Stimulated activated CD8-positive, alpha-beta memory T cell treated with anti-CD3 and anti-CD28 coated beads, Interleukin-15, amount 100 ng/mL, for 1 hour (primary cell): ENCODE results near the gene HSPD1.
"Not testable (repeated sequence)": the region's sequence is repeated elsewhere in the genome, so short reads cannot be mapped to it uniquely, and the experiment has no call there.

ENCODE experiments used
- DNase-seq: peaks from one replicate; pipeline ENCODE4 v3.0.0-alpha.2; 2020; ENCODE audit warnings: low read depth

The HSPD1 gene

GRCh38 chr2:197496695-197497094 lies 2.9 kb downstream of the HSPD1 start:
- no peak for DNase-seq

DNA sequence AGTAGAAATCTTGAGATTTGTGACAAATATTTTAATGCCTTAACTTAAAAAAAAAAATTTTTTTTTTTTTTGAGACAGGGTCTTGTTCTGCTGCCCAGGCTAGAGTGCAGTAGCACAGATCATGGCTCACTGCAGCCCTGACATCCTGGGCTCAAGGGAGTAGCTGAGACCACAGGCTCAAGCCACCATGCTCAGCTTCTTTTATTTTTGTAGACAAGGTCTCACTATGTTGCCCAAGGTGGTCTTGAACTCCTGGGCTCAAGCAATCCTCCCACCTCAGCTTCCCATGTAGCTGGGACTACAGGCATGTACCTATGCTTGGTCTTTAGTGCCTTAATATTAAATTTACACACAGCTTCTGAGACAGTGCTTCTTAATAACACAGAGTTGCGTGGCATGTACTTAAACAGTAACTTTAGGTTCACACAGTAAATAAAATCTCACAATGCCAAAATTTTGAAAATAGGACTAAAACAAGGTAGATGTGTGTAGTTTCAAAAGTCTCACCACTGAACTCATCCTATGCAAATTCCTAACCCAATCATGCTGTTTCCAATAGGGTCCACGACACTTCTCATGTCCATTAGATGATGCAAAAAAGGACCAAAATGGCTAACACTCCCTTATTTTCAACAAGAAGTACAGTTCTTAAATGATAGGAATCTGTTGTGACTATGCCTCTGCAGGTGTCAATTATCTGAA lies 4.1 kb downstream of the HSPD1 start:
- DNase-seq = no peak

GRCh38 chr2:197487385-197487784 lies 12.3 kb downstream of the HSPD1 start:
- no peak for DNase-seq

- no peak for DNase-seq
These were observed 13.5 kb downstream of the HSPD1 start for GRCh38 chr2:197486175-197486574.

DNA sequence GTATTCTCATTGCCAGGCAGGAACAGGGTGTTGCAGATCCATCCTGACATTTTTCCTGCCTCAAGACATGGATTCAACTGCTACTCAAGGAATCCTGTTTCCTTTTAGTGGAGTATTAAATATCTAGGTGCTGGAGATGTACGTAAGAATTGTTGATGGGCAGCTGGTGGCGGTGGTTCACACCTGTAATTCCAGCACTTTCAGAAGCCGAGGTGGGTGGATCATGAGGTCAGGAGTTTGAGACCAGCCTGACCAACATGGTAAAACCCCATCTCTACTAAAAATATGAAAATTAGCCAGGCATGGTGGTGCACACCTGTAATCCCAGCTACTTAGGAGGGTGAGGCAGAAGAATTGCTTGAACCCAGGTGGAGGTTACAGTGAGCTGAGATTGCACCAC lies 15.4 kb downstream of the HSPD1 start:
- not testable (repeated sequence) for DNase-seq

DNA sequence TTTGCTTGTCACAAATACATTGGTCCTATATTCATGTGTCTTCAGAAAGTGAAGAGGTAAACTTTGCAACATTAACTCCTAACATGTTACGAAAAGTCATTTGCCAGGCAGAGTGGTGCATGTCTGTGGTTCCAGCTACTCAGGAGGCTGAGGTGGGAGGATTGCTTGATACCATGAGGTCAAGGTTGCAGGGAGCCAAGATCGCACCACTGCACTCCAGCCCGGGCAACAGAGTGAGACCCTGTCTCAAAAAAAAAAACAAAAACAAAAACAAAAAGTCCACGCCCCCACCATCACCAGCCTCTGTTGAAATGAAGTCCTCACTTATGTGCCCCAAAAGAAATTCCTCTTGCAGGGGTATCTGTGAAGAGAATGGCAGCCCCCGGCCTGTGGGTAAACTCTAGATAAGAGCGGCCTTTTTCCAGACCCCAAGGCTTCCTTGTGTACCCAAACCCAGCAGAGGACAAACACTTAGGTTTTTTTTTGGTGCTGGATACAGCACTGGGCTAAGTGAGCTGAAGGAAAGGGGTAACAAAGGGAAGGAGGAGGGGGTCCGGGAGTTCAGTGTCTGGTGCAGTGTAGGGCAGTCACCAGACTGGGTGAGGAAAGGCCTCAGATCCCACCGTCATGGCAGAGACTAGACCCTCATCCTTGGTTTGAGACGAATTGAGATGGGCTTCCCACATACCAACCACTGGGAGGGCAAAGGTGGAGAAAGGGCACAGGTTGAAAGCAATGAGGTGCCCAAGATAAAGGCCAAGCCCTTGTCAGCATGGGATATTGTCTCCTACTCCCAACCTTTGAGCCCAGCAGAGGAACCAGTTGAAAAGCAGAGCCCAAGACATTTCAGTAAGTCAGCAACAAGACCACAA lies 19.2 kb downstream of the HSPD1 start:
- no peak for DNase-seq

GRCh38 chr2:197477797-197478196 lies 21.8 kb downstream of the HSPD1 start:
- DNase-seq = no peak

DNA sequence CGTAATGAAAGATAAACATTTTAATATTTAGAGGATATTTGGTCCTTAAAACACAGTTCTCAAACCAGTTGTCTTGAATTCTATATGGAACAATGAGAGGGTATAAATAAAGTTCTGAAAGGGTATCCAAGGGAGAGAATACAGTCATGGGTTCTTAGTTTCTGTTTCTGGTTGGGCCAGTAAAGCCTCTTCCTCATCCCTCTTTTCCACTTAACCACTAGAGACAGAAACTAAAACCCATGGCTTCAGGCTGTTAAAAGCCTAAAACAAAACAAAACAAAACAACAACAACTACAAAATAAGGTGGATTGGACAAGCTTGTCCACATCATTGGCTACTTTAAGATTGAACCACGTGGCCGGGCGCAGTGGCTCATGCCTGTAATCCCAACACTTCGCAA lies 27.5 kb downstream of the HSPD1 start:
- DNase-seq = no peak

- no peak for DNase-seq
These were observed 35.5 kb downstream of the HSPD1 start for GRCh38 chr2:197464175-197464574.

GRCh38 chr2:197461057-197461456 lies 38.6 kb downstream of the HSPD1 start:
- no peak for DNase-seq

DNA sequence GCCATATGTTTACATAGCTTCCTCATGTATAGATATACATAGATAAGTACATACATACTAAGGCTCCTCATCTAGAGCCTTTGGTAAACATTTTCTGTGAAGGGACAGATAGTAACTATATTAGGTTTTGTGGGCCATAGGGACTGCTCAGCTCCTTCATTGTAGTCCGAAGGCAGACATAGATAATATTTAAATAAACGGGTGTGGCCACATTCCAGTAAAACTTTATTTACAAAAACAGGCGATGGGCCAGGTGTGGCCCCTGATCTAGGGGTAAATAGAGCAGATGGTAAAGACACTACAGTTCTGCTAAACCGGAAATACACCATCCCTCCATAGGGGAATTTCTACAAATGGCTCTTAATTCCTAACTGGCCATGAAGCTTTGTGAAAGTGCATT lies 39.0 kb downstream of the HSPD1 start:
- DNase-seq = no peak

GRCh38 chr2:197455428-197455827 lies 44.2 kb downstream of the HSPD1 start:
- DNase-seq = no peak

DNA sequence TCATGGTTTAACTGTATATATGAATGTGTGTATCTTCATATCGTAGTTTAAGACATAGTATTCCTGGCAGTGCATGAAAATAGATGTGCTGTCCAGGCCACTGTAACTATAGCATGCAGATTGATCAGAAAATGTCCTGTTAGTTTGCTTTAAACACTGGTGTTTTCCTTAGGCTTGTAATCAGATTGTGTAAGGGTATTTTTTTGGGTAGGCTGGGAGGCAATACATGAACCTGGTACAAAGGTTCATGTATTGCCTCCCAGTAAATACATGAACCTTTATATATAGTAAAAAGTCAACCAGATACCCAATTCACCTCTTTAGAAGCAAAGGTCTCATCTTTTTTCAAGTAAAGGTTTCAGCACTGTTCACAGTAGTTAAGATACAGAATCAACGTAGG lies 44.7 kb downstream of the HSPD1 start:
- DNase-seq = no peak

- no peak for DNase-seq
These were observed 45.7 kb downstream of the HSPD1 start for GRCh38 chr2:197453914-197454398.

GRCh38 chr2:197453123-197453913 lies 46.3 kb downstream of the HSPD1 start, which contains the start of gene COQ10B:
TSS of gene COQ10B (plus strand) at chr2:197453552. CDS start at chr2:197453561, 9 bp downstream.
- peak; percentile 95 for DNase-seq

GRCh38 chr2:197452754-197453122 lies 46.9 kb downstream of the HSPD1 start:
- no peak for DNase-seq

DNA sequence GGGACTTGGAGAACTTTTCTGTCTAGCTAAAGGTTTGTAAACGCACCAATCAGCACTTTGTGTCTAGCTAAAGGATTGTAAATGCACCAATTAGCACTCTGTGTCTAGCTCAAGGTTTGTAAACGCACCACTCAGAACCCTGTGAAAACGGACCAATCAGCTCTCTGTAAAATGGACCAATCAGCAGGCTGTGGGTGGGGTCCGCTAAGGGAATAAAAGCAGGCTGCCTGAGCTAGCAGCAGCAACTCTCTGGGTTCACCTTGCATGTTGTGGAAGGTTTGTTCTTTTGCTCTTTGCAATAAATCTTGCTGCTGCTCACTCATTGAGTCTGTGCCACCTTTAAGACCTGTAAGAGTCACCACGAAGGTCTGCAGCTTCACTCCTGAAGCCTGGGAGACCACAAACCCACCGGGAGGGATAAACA lies 48.7 kb downstream of the HSPD1 start:
- not testable (repeated sequence) for DNase-seq

GRCh38 chr2:197450465-197450864 lies 49.2 kb downstream of the HSPD1 start:
- no peak for DNase-seq

DNA sequence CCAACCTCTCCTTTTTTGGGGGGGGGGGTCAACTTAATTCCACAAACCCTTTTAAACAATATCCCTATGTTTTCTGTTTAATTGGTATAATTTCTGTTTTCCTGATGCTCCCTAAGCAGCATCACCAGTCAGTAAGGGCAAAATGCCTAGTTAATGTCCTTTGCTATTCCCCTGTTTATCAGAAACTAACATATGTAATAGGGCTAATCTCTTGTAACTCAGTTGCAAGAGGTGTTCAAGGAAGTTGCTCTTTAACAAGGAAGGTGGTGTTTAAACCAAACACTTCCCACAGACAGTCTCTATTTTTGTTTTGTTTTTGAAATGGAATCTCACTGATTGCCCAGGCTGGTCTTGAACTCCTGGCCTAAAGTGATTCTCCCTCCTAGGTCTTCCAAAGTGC lies 52.8 kb downstream of the HSPD1 start:
- DNase-seq = no peak

GRCh38 chr2:197445746-197446145 lies 53.9 kb downstream of the HSPD1 start:
- DNase-seq = no peak

- no peak for DNase-seq
These were observed 56.8 kb downstream of the HSPD1 start for GRCh38 chr2:197442857-197443256.

DNA sequence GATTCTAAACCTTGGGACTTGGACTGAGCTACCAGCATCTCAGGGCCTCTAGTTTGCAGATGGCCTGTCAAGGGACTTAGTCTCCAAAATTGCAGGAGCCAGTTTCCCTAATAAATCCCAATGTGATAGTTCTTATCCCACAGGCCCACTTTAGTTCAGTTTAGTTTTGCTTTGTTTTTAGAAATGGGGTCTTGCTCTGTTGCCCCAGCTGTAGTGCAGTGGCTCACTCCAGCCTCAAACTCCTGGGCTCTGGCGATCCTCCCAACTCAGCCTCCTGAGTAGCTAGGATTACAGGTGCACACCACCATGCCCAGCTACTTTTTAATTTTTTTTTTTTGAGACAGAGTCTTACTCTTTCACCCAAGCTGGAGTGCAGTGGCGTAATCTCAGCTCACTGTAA lies 62.3 kb downstream of the HSPD1 start:
- no peak for DNase-seq
